Colonic mucosa (tissue), 4 donors: Measurements from ENCODE around the gene C19orf81. TPM values are rescaled to one million over a fixed set of nuclear protein-coding genes. Genes with fewer than 3 reads are reported as not detected.

ENCODE experiments used
- DNase-seq: peaks from one replicate; pipeline ENCODE4 v3.0.0-alpha.2; 2020
- H3K27ac ChIP-seq: fragments of 200-600 bp; one replicate; pipeline ENCODE4 v1.8.0; 2021
- H3K27me3 ChIP-seq: fragments of 200-600 bp; one replicate; pipeline ENCODE4 v1.8.0; 2021
- H3K36me3 ChIP-seq: fragments of 200-600 bp; one replicate; pipeline ENCODE4 v1.8.0; 2021
- H3K4me1 ChIP-seq: fragments of 200-600 bp; one replicate; pipeline ENCODE4 v1.8.0; 2021; ENCODE audit warnings: mild to moderate bottlenecking
- H3K4me3 ChIP-seq: fragments of 200-600 bp; one replicate; pipeline ENCODE4 v1.8.0; 2021
- H3K9ac ChIP-seq, 2 donors: one replicate each; pipeline ENCODE4 v1.7.0; 2013; ENCODE audit warnings: control low read depth in 2 of 2, low read depth in 2 of 2, low read length in 2 of 2
- H3K9me3 ChIP-seq: fragments of 200-600 bp; one replicate; pipeline ENCODE4 v1.8.0; 2021
- intact Hi-C: fragments of 100-400 bp; cut with DNase I; formaldehyde crosslinking; loops from one replicate; pipeline ENCODE4 v1.14.1; 2022
- total RNA-seq, 2 donors: library from RNA; stranded (reverse); fragmentation: NEBNext Ultra II Directional in 1 of 2; extraction: Animal tissue kit (Norgen Biotek cat#: 25700) in 1 of 2; gene quantifications; one replicate each; pipeline ENCODE4 v1.2.1, GENCODE V29; 2021
- TF ChIP-seq, protein P1 (sequence below): fragments of 200-600 bp; IDR thresholded peaks from one replicate; pipeline ENCODE4 v1.8.0; 2022; ENCODE audit warnings: antibody characterized with exemption, mild to moderate bottlenecking
- donor health status: healthy.
- donor health status: DM: no; HTN: no; CAD: no.
- donor health status: DM: no; HTN: no; CAD: no.

The C19orf81 gene
- total RNA-seq, 2 donors from 2014 or later = not detected

DNA sequence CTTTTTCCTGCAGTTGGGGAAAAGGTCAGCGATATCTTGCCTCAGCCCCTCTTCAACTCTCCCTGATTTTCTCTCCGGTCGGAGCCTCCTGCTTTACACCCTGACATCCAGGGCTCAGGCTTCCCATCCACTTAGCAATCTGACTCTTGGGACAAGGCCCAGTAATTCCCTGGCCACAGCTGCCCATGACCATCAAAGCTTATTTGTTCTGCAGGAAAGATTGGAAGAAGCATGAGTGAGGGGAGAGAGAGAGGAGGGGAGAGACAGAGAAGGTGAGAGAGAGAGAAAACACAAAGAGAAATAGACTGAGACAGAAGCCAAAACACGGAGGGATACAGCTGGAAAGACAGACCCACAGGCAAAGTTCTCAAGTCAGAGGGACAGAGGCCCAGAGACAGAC lies 23.2 kb upstream of the C19orf81 start:
- Histone ChIP-seq H3K4me3 (no peak overlapping the region), H3K27ac (no peak overlapping the region), H3K36me3 (no peaks in the 10 kb centered on the region), H3K27me3 (no peaks in the 10 kb centered on the region), H3K9ac (no peak overlapping the region), H3K4me1 (no peaks in the 10 kb centered on the region), H3K9me3 (no peaks in the 10 kb centered on the region)
- no peak for DNase-seq
- intact Hi-C loops = no loop called here
- TF ChIP-seq, protein P1, sequence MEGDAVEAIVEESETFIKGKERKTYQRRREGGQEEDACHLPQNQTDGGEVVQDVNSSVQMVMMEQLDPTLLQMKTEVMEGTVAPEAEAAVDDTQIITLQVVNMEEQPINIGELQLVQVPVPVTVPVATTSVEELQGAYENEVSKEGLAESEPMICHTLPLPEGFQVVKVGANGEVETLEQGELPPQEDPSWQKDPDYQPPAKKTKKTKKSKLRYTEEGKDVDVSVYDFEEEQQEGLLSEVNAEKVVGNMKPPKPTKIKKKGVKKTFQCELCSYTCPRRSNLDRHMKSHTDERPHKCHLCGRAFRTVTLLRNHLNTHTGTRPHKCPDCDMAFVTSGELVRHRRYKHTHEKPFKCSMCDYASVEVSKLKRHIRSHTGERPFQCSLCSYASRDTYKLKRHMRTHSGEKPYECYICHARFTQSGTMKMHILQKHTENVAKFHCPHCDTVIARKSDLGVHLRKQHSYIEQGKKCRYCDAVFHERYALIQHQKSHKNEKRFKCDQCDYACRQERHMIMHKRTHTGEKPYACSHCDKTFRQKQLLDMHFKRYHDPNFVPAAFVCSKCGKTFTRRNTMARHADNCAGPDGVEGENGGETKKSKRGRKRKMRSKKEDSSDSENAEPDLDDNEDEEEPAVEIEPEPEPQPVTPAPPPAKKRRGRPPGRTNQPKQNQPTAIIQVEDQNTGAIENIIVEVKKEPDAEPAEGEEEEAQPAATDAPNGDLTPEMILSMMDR = no peak

DNA sequence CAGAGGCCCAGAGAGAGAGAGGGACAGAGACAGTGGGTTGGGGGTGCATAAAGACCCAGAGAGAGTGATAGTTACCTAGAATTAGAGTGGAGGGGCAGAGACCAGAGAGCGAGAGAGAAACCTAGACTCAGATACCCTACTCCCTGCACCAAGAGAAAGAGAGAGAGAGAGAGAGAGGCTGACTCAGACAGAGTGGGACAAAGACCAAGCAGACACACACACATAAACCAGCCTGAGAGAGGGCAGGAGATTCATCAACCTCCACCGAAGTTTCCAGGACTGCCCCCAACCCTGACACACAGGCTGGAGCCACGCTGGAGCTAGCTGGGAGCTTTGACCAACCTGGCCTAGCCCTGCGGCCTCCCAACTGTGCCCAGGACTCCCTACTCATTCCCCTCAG lies 22.4 kb upstream of the C19orf81 start:
- DNase-seq = no peak
- TF ChIP-seq, protein P1 = no peak
- no peaks in the 10 kb centered on the region for H3K36me3 ChIP-seq
- no peak overlapping the region for H3K4me3 ChIP-seq
- no peak overlapping the region for H3K27ac ChIP-seq
- H3K9ac ChIP-seq = no peak overlapping the region
- no peaks in the 10 kb centered on the region for H3K4me1 ChIP-seq
- intact Hi-C loops = no loop called here
- H3K9me3 ChIP-seq = no peaks in the 10 kb centered on the region
- H3K27me3 ChIP-seq = no peaks in the 10 kb centered on the region

DNA sequence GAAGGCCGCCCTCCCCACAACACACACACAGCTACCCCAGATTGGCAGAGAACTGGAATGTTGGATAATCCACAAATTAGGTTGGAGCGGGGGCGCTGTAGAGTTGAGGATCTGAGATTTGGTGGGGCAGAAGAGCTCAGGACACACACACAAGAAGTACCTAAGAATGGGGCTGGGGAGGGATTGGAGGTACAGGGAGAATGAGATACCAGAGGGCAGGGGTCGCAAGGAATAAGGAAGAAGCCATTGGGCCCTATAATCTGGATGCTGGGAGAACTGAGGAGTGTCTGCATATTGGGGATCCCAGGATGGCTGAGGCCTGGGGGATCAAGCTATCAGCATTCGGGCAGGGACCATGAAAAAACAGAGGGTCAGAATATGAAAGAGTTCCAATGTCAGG lies 21.1 kb upstream of the C19orf81 start:
- Histone ChIP-seq H3K36me3 (no peaks in the 10 kb centered on the region), H3K4me3 (no peak overlapping the region), H3K27me3 (no peaks in the 10 kb centered on the region), H3K9me3 (no peaks in the 10 kb centered on the region), H3K27ac (no peak overlapping the region), H3K4me1 (no peaks in the 10 kb centered on the region), H3K9ac (no peak overlapping the region)
- TF ChIP-seq, protein P1 = no peak
- DNase-seq = no peak
- intact Hi-C loops = no loop called here

DNA sequence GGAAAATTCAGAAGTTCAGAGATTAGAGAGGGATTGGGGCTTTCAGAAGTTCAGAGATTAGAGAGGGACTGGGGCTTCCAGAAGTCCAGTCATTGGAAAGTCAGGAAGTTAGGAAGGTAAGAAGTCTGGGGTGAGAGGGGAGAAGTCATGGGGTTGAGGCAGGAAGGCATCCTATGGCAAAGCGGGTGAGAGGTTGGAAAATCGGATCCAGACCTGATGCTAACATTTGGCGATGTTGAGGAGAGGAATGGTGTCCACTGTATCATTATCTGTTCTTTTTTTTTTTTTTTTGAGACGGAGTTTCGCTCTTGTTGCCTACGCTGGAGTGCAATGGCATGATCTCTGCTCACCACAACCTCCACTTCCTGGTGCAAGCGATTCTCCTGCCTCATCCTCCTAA lies 20.7 kb upstream of the C19orf81 start:
- Histone ChIP-seq H3K27ac (no peak overlapping the region), H3K4me3 (no peak overlapping the region)

DNA sequence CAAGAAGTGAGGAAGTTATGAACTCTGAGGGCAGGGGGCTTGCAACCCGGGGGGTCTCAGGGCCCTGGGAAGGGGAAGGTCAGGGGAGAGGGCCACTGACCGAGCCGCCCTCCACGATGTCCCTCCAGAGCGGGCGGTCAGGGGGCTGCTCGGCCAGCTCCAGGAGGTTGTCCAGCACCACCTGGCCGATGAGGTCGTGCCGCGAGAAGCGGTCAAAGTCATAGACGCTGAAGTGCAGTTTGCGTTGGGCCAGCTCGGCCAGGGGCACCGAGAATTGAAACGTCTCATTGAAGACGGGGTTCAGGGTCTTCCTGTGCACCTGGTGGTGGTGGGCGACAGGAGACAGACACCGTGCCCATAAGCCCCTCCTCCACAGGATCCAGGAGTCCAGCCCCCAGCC lies 20.1 kb upstream of the C19orf81 start:
- no peak for DNase-seq
- no peak overlapping the region for H3K4me3 ChIP-seq
- intact Hi-C loops = no loop called here
- H3K9me3 ChIP-seq = peaks cover 4% of the 10 kb centered on the region
- H3K4me1 ChIP-seq = no peaks in the 10 kb centered on the region
- no peak overlapping the region for H3K27ac ChIP-seq
- H3K9ac ChIP-seq = no peak overlapping the region
- no peaks in the 10 kb centered on the region for H3K27me3 ChIP-seq
- no peaks in the 10 kb centered on the region for H3K36me3 ChIP-seq
- TF ChIP-seq, protein P1 = no peak

More for the DNA sequence above, 20.7 kb upstream of the C19orf81 start:
- intact Hi-C loops = no loop called here
- Histone ChIP-seq H3K27me3 (no peaks in the 10 kb centered on the region), H3K9ac (no peak overlapping the region), H3K4me1 (no peaks in the 10 kb centered on the region), H3K9me3 (no peaks in the 10 kb centered on the region), H3K36me3 (no peaks in the 10 kb centered on the region)
- no peak for DNase-seq
- TF ChIP-seq, protein P1 = no peak

DNA sequence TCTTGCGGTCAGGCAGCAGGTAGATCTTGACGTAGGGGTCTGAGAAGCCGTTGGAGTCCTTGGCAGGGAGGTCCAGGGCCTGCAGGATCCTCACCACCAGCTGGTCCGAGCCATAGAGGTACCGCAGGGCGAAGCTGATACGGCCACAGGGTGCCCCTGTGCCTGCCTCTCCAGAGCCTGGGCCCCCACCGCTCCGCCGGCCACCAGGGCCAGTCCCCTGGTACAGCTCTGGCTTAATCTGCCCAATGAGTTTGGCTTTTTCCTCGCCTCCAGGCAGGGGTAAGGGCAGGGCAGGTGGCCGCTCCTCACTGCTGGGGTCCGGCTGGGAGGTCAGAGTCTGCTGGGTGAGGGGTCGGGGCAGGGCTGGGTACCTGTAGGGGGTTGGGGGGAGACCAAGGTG lies 19.4 kb upstream of the C19orf81 start:
- Histone ChIP-seq H3K27me3 (no peaks in the 10 kb centered on the region), H3K9me3 (peaks cover 5% of the 10 kb centered on the region), H3K4me1 (no peaks in the 10 kb centered on the region), H3K4me3 (no peak overlapping the region), H3K9ac (no peak overlapping the region), H3K27ac (no peak overlapping the region), H3K36me3 (no peaks in the 10 kb centered on the region)
- intact Hi-C loops = no loop called here
- TF ChIP-seq, protein P1 = no peak
- DNase-seq = no peak
